Right atrium auricular region (tissue), 2 donors: ENCODE data around the gene GEMIN7. TPM values are rescaled to one million over a fixed set of nuclear protein-coding genes. Genes with fewer than 3 reads are reported as not detected.

Experiments
- DNase-seq: peaks from one replicate; pipeline ENCODE4 v3.0.0-alpha.2; 2019; ENCODE audit warnings: low spot score
- H3K27ac ChIP-seq, 2 donors: fragments of 200-600 bp; sonication (generic); 1 replicate in 1 of 2; 2 replicates in 1 of 2; pipeline ENCODE4 v1.5.1; 2016 to 2019
- H3K27me3 ChIP-seq, 2 donors: fragments of 200-600 bp; sonication (generic); one replicate each; pipeline versions ENCODE4 v1.5.1 to v1.6.0; 2017 to 2019
- H3K36me3 ChIP-seq: fragments of 200-600 bp; sonication (generic); one replicate; pipeline ENCODE4 v1.5.1; 2016
- H3K4me1 ChIP-seq, 2 donors: fragments of 200-600 bp; sonication (generic); one replicate each; pipeline versions ENCODE4 v1.5.1 to v1.6.0; 2017 to 2019
- H3K4me3 ChIP-seq, 2 donors: fragments of 200-600 bp; sonication (generic); 1 replicate in 1 of 2; 2 replicates in 1 of 2; pipeline ENCODE4 v1.5.1; 2017 to 2019; ENCODE audit warnings: mild to moderate bottlenecking in 1 of 2, moderate library complexity in 1 of 2
- H3K9me3 ChIP-seq, 2 donors: fragments of 200-600 bp; sonication (generic); one replicate each; pipeline ENCODE4 v1.5.1; 2019
- CTCF ChIP-seq, 2 donors: fragments of 200-600 bp; sonication (generic); IDR thresholded peaks; one replicate each; pipeline ENCODE4 v1.5.1; 2019; ENCODE audit warnings: antibody characterized with exemption in 2 of 2
- total RNA-seq, 2 donors: library from RNA; depleted of rRNA; stranded (reverse); fragments of >200 nt; gene quantifications; one replicate each; pipeline ENCODE4 v1.1.0, GENCODE V29; 2016

The GEMIN7 gene
- total RNA-seq, 2 donors from 2014 or later: 11.3 to 20.0 TPM

GRCh38 chr19:45076851-45077730, 2.0 kb upstream of the GEMIN7 start:
- peak overlapping the region; percentile 36 to 59 for H3K4me3 ChIP-seq
- peak overlapping the region; percentile 1 to 23 for H3K27ac ChIP-seq
- H3K36me3 ChIP-seq: no peaks in the 10 kb centered on the region

GRCh38 chr19:45078390-45079062, 534 bp upstream of the GEMIN7 start:
- Histone ChIP-seq H3K27ac (peak overlapping the region; percentile 68 to 75), H3K36me3 (no peaks in the 10 kb centered on the region), H3K9me3 (no peaks in the 10 kb centered on the region), H3K4me3 (peak overlapping the region; percentile 91 to 93), H3K4me1 (peaks cover 0 to 42% of the 10 kb centered on the region in 2 donors), H3K27me3 (no peaks in the 10 kb centered on the region)
- DNase-seq: no peak
- no peak for TF ChIP-seq CTCF (IDR thresholded peaks at IDR 0.05)

More at GRCh38 chr19:45076851-45077730, 2.0 kb upstream of the GEMIN7 start:
- no peak for TF ChIP-seq CTCF (IDR thresholded peaks at IDR 0.05)
- no peak for DNase-seq
- Histone ChIP-seq H3K9me3 (no peaks in the 10 kb centered on the region), H3K27me3 (no peaks in the 10 kb centered on the region), H3K4me1 (peaks cover 0 to 42% of the 10 kb centered on the region in 2 donors)

GRCh38 chr19:45079911-45080370, 881 bp downstream of the GEMIN7 start:
- no peak for DNase-seq
- peak overlapping the region in 1 of 2 donors; percentile 75 for H3K27ac ChIP-seq
- peaks cover 0 to 40% of the 10 kb centered on the region in 2 donors for H3K4me1 ChIP-seq
- H3K36me3 ChIP-seq: no peaks in the 10 kb centered on the region
- H3K4me3 ChIP-seq: peak overlapping the region; percentile 91 to 93
- no peaks in the 10 kb centered on the region for H3K27me3 ChIP-seq
- no peak for TF ChIP-seq CTCF (IDR thresholded peaks at IDR 0.05)
- H3K9me3 ChIP-seq: no peaks in the 10 kb centered on the region

GRCh38 chr19:45082170-45082569, 3.1 kb downstream of the GEMIN7 start:
- no peaks in the 10 kb centered on the region for H3K27me3 ChIP-seq
- no peaks in the 10 kb centered on the region for H3K9me3 ChIP-seq
- no peak for TF ChIP-seq CTCF (IDR thresholded peaks at IDR 0.05)
- H3K27ac ChIP-seq: no peak overlapping the region
- DNase-seq: no peak
- no peaks in the 10 kb centered on the region for H3K36me3 ChIP-seq
- no peak overlapping the region for H3K4me3 ChIP-seq
- H3K4me1 ChIP-seq: peaks cover 0 to 19% of the 10 kb centered on the region in 2 donors

- Histone ChIP-seq H3K4me3 (no peak overlapping the region), H3K4me1 (peaks cover 0 to 7% of the 10 kb centered on the region in 2 donors), H3K36me3 (peaks cover 8% of the 10 kb centered on the region), H3K27me3 (no peaks in the 10 kb centered on the region), H3K27ac (no peak overlapping the region), H3K9me3 (no peaks in the 10 kb centered on the region)
- DNase-seq: no peak
- TF ChIP-seq CTCF (IDR thresholded peaks at IDR 0.05): no peak
These were observed 7.4 kb downstream of the GEMIN7 start for GRCh38 chr19:45086480-45086879.
